ENCODE measurements around the gene OPRD1.
A peak's percentile ranks its signal among the peaks of the same experiment; 100 is the strongest.

Gene OPRD1

DNA sequence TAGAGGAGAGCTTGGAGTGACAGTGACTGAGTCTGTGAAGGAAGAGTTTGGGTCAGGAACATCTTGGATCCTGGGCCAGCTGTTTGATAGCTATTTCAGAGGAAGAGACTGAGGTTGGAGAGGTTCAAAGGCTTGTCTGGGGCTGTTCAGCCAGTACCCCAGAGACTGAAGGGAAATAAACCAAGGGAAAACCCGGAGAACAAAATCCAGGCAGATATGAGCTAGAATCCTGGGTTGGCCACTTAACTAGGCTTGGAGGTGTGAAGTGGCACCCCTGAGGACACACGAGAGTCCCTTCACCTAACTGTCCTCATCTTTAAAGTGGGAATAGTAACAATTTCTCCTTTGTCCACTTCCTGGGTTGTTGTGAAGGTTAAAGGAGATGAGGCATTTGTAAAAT is 79.3 kb downstream of the OPRD1 start:
- no peak overlapping the region; the same call in 1 of the 2 replicates for H3K4me2 ChIP-seq
- peaks cover 39% of the 10 kb centered on the region for H3K4me1 ChIP-seq (ENCODE audit: low read depth, poor library complexity, severe bottlenecking)
- H3K27me3 ChIP-seq (ENCODE audit: insufficient read depth, low read depth), result no peaks in the 10 kb centered on the region
- no peak overlapping the region for H3K27ac ChIP-seq
- H3K4me3 ChIP-seq (IDR thresholded peaks at IDR 0.05; ENCODE audit: insufficient read depth, low read depth, low read length), result no peak overlapping the region
- H3K36me3 ChIP-seq (ENCODE audit: insufficient read depth), result no peaks in the 10 kb centered on the region
- peaks cover 22% of the 10 kb centered on the region; the same call in 1 of the 2 replicates for H3K79me2 ChIP-seq (ENCODE audit: insufficient read depth, low read depth)
- H4K20me1 ChIP-seq (ENCODE audit: insufficient read depth), result no peaks in the 10 kb centered on the region
- H2AFZ ChIP-seq (ENCODE audit: low read depth), result no peak overlapping the region
- no peak overlapping the region for H3K9ac ChIP-seq
- TF ChIP-seq, protein P1, sequence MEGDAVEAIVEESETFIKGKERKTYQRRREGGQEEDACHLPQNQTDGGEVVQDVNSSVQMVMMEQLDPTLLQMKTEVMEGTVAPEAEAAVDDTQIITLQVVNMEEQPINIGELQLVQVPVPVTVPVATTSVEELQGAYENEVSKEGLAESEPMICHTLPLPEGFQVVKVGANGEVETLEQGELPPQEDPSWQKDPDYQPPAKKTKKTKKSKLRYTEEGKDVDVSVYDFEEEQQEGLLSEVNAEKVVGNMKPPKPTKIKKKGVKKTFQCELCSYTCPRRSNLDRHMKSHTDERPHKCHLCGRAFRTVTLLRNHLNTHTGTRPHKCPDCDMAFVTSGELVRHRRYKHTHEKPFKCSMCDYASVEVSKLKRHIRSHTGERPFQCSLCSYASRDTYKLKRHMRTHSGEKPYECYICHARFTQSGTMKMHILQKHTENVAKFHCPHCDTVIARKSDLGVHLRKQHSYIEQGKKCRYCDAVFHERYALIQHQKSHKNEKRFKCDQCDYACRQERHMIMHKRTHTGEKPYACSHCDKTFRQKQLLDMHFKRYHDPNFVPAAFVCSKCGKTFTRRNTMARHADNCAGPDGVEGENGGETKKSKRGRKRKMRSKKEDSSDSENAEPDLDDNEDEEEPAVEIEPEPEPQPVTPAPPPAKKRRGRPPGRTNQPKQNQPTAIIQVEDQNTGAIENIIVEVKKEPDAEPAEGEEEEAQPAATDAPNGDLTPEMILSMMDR (conservative IDR thresholded peaks at IDR 0.05; ENCODE audit: low read depth, low read length), result no peak

DNA sequence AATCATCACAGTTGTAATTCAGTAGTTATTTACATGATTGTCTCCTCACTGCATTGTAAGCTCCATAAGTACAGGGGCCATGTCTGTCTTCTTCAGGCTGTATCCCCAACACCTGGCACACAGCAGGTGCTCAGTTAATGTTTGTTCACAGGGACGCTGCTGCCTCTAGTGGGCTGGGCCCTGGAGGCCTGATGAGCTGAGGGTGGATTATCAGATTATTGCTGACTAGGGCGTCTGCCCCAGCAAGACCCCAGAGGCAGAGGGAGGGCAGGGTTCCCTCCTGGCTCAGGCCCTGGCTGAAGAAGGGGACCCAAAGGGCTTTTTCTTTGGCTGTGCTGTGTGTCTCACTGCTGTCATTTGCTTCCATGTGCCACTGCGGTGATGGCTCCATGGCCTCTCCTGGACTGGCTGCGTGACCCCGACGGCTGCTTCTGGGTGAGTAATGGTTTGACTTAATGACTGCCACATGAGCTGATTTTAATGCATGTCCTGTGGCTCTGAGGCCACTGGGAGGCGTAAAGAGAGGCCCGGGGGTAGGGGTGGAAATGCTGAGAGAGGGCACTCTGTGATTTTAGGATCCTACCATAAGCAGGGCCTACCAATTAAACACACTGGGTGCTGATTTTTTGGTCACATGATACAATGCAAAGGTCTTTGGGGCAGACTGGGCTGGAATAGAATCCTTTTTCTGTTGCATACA is 81.6 kb downstream of the OPRD1 start:
- no peak overlapping the region for H3K4me3 ChIP-seq (IDR thresholded peaks at IDR 0.05; ENCODE audit: insufficient read depth, low read depth, low read length)
- H3K9ac ChIP-seq, result no peak overlapping the region
- H4K20me1 ChIP-seq (ENCODE audit: insufficient read depth), result no peaks in the 10 kb centered on the region
- H3K27ac ChIP-seq, result no peak overlapping the region
- no peaks in the 10 kb centered on the region for H3K27me3 ChIP-seq (ENCODE audit: insufficient read depth, low read depth)
- H3K4me1 ChIP-seq (ENCODE audit: low read depth, poor library complexity, severe bottlenecking), result peaks cover 26% of the 10 kb centered on the region
- H3K36me3 ChIP-seq (ENCODE audit: insufficient read depth), result no peaks in the 10 kb centered on the region
- H3K4me2 ChIP-seq, result no peak overlapping the region
- H3K79me2 ChIP-seq (ENCODE audit: insufficient read depth, low read depth), result peaks cover 4% of the 10 kb centered on the region; the same call in 1 of the 2 replicates
- H2AFZ ChIP-seq (ENCODE audit: low read depth), result no peak overlapping the region
- TF ChIP-seq, protein P1 (conservative IDR thresholded peaks at IDR 0.05; ENCODE audit: low read depth, low read length), result 0 out of 2 replicates have a peak, but pooled peaks have one; percentile 32

DNA sequence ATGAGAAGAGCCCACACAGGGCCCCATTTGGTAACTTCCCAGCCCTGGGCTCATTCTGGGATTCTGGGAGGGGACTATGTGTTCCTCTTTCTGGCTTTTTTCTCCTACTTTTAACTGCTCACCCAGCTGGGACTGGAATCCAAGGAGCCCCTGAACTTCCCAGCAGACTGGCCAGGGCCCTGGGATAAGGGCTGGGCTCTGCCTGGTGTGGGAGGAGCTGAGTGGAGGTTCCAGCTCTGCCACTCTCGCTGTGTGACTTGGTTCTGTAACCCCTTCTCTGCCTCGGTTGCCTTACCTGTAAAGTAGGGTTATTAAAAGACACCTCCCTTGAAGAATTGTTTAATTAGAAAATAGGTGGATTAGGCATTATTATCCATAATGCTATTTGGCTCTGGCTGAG is 82.8 kb downstream of the OPRD1 start:
- H3K36me3 ChIP-seq (ENCODE audit: insufficient read depth), result no peaks in the 10 kb centered on the region
- no peak overlapping the region for H3K27ac ChIP-seq
- H3K27me3 ChIP-seq (ENCODE audit: insufficient read depth, low read depth), result no peaks in the 10 kb centered on the region
- no peak overlapping the region for H3K4me3 ChIP-seq (IDR thresholded peaks at IDR 0.05; ENCODE audit: insufficient read depth, low read depth, low read length)
- H4K20me1 ChIP-seq (ENCODE audit: insufficient read depth), result no peaks in the 10 kb centered on the region
- H2AFZ ChIP-seq (ENCODE audit: low read depth), result no peak overlapping the region
- H3K79me2 ChIP-seq (ENCODE audit: insufficient read depth, low read depth), result no peaks in the 10 kb centered on the region; the same call in 1 of the 2 replicates
- peaks cover 13% of the 10 kb centered on the region for H3K4me1 ChIP-seq (ENCODE audit: low read depth, poor library complexity, severe bottlenecking)
- H3K4me2 ChIP-seq, result no peak overlapping the region
- H3K9ac ChIP-seq, result no peak overlapping the region
- TF ChIP-seq, protein P1 (conservative IDR thresholded peaks at IDR 0.05; ENCODE audit: low read depth, low read length), result no peak

DNA sequence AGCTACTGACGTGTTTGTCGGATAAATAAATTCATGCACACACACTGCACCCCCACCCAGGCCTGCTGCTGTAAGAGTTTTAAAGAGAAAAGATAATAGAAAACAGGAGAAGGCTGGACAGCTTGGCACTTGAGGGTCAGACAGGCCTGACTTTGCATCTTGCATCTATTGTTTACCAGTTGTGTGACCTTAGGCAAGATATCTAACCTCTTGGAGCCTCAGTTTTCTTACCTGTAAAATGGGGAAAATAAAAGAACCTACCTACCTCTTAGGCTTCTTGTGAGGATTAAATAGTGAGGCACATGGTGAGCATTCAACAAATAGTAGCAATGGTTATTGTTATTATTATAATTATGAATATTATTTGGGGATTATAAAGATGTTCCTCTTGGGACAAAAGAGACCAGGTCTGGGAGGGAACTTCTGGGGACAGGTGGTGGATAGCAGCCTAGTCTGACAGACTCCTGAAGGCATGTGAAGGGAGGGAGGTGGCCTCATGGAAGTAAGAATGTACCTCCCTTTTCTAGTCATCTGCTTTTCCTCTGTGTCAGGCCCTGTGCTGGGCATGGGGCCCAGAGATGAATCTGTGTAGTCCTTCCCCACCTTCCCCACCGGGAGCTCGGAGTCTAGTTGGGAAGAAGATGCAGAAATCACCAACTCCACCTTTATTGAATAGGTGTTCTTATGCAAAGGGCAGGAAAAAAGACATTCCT is 84.1 kb downstream of the OPRD1 start:
- H3K9ac ChIP-seq, result no peak overlapping the region
- no peaks in the 10 kb centered on the region for H4K20me1 ChIP-seq (ENCODE audit: insufficient read depth)
- no peak overlapping the region for H3K4me3 ChIP-seq (IDR thresholded peaks at IDR 0.05; ENCODE audit: insufficient read depth, low read depth, low read length)
- H3K27me3 ChIP-seq (ENCODE audit: insufficient read depth, low read depth), result no peaks in the 10 kb centered on the region
- no peaks in the 10 kb centered on the region; the same call in 1 of the 2 replicates for H3K79me2 ChIP-seq (ENCODE audit: insufficient read depth, low read depth)
- no peak overlapping the region for H2AFZ ChIP-seq (ENCODE audit: low read depth)
- H3K4me1 ChIP-seq (ENCODE audit: low read depth, poor library complexity, severe bottlenecking), result peaks cover under 1% of the 10 kb centered on the region
- TF ChIP-seq, protein P1 (conservative IDR thresholded peaks at IDR 0.05; ENCODE audit: low read depth, low read length), result no peak
- no peaks in the 10 kb centered on the region for H3K36me3 ChIP-seq (ENCODE audit: insufficient read depth)
- no peak overlapping the region for H3K27ac ChIP-seq
- no peak overlapping the region for H3K4me2 ChIP-seq
